ACHN (cell line): ENCODE results near the gene GINS1.

ENCODE experiments used
- DNase-seq: peaks from one replicate; pipeline ENCODE4 v3.0.0-alpha.2; 2015
- in situ Hi-C: cut with HindIII; loops from 2 replicates; pipeline ENCODE4 v1.10.0; 2017; ENCODE audit warnings: low sequenced_read_pairs, low pct_ligation_motif_present, low pct_unique_long_range_greater_than_20kb

GINS1 gene

GRCh38 chr20:25407311-25408169, at the start of gene GINS1:
GINS1 (plus strand) TSS chr20:25407673; CDS start chr20:25407821, 148 bp downstream.
- in situ Hi-C loops: no loop called here
- peak; percentile 91 for DNase-seq

GRCh38 chr20:25360631-25361286, 46.7 kb upstream of the GINS1 start:
- DNase-seq: peak; percentile 19
- in situ Hi-C loops: no loop called here

- peak; percentile 34 for DNase-seq
- in situ Hi-C loops: no loop called here
Observed at GRCh38 chr20:25361287-25361683, 46.2 kb upstream of the GINS1 start.

- no peak for DNase-seq
- in situ Hi-C loops: no loop called here
Observed at GRCh38 chr20:25364180-25364788, 43.2 kb upstream of the GINS1 start.

GRCh38 chr20:25364879-25365699, 42.4 kb upstream of the GINS1 start:
- in situ Hi-C loops: no loop called here
- DNase-seq: no peak

GRCh38 chr20:25368526-25368925, 38.9 kb upstream of the GINS1 start:
- in situ Hi-C loops: no loop called here
- DNase-seq: no peak

GRCh38 chr20:25368976-25369375, 38.5 kb upstream of the GINS1 start:
- DNase-seq: no peak
- in situ Hi-C loops: no loop called here

GRCh38 chr20:25369529-25369928, 37.9 kb upstream of the GINS1 start:
- no peak for DNase-seq
- in situ Hi-C loops: no loop called here

- in situ Hi-C loops: no loop called here
- no peak for DNase-seq
Observed at GRCh38 chr20:25369971-25370370, 37.5 kb upstream of the GINS1 start.

- in situ Hi-C loops: no loop called here
- peak; percentile 12 for DNase-seq
Observed at GRCh38 chr20:25372584-25373336, 34.7 kb upstream of the GINS1 start.

GRCh38 chr20:25374842-25375241, 32.6 kb upstream of the GINS1 start:
- in situ Hi-C loops: no loop called here
- DNase-seq: no peak

- in situ Hi-C loops: no loop called here
- DNase-seq: no peak
Observed at GRCh38 chr20:25376236-25376635, 31.2 kb upstream of the GINS1 start.

- no peak for DNase-seq
- in situ Hi-C loops: no loop called here
Observed at GRCh38 chr20:25376886-25377285, 30.6 kb upstream of the GINS1 start.

GRCh38 chr20:25378189-25378883, 29.1 kb upstream of the GINS1 start:
- no peak for DNase-seq
- in situ Hi-C loops: no loop called here

GRCh38 chr20:25378884-25379733, 28.4 kb upstream of the GINS1 start:
- in situ Hi-C loops: no loop called here
- no peak for DNase-seq

- in situ Hi-C loops: no loop called here
- no peak for DNase-seq
Observed at GRCh38 chr20:25380945-25381614, 26.4 kb upstream of the GINS1 start.
